Testis (tissue), 3 donors: ENCODE measurements around the gene TPO. TPM values are rescaled to one million over a fixed set of nuclear protein-coding genes. Genes with fewer than 3 reads are reported as not detected.

Experiments
- DNase-seq: peaks from one replicate; pipeline ENCODE4 v3.0.0-alpha.2; 2019
- H3K27ac ChIP-seq, 2 donors: fragments of 200-600 bp; sonication (generic); one replicate each; pipeline ENCODE4 v1.5.1; 2019
- H3K27me3 ChIP-seq: fragments of 200-600 bp; sonication (generic); one replicate; pipeline ENCODE4 v1.5.1; 2019
- H3K36me3 ChIP-seq: fragments of 200-600 bp; sonication (generic); one replicate; pipeline ENCODE4 v1.5.1; 2017; ENCODE audit warnings: low read depth; ENCODE audit errors: missing control alignments
- H3K4me1 ChIP-seq: fragments of 200-600 bp; sonication (generic); one replicate; pipeline ENCODE4 v1.5.1; 2019
- H3K4me3 ChIP-seq, 2 donors: fragments of 200-600 bp; sonication (generic); one replicate each; pipeline ENCODE4 v1.5.1; 2017 to 2019
- H3K9me3 ChIP-seq: fragments of 200-600 bp; sonication (generic); one replicate; pipeline ENCODE4 v1.5.1; 2017
- POLR2A ChIP-seq: fragments of 450-650 bp; IDR thresholded peaks from one replicate; pipeline ENCODE4 v1.6.1; 2017; ENCODE audit warnings: antibody characterized with exemption, mild to moderate bottlenecking, moderate library complexity
- WGBS, 2 donors: methylation state at CpG; one replicate each; pipeline ENCODE4 v1.1.5; 2018; 5-methylcytosine and 5-hydroxymethylcytosine counted together
- intact Hi-C: fragments of 100-400 bp; cut with DNase I; formaldehyde crosslinking; loops from one replicate; pipeline ENCODE4 v1.15.1; 2023; ENCODE audit warnings: low total_unique reads
- polyA plus RNA-seq: library from polyadenylated mRNA; stranded (reverse); fragments of 350-450 nt; fragmentation: Illumina TruSeq; extraction: RNeasy Lipid Tissue Mini Kit (QIAGEN cat#74804); gene quantifications from one replicate; pipeline ENCODE4 v1.2.3, GENCODE V29; 2014; ENCODE audit warnings: low read depth, low replicate concordance; ENCODE audit not compliant: insufficient read depth
- total RNA-seq, 2 donors: library from RNA; depleted of rRNA; stranded (reverse); fragments of >200 nt; gene quantifications; one replicate each; pipeline ENCODE4 v1.2.3, GENCODE V29; 2016
- TF ChIP-seq, protein P1 (sequence below), 3 experiments: fragments of 450-650 bp in 2 of 3; fragments of 200-600 bp in 1 of 3; sonication (generic) in 1 of 3; IDR thresholded peaks; one replicate each; pipeline ENCODE4 v1.5.1; 2016 to 2019; ENCODE audit warnings: antibody characterized with exemption in 3 of 3, mild to moderate bottlenecking in 2 of 3, moderate library complexity in 1 of 3

Gene TPO
- total and polyA plus RNA-seq, 3 donors from 2014 or later: 2.9 to 5.6 (median 2.9) TPM

DNA sequence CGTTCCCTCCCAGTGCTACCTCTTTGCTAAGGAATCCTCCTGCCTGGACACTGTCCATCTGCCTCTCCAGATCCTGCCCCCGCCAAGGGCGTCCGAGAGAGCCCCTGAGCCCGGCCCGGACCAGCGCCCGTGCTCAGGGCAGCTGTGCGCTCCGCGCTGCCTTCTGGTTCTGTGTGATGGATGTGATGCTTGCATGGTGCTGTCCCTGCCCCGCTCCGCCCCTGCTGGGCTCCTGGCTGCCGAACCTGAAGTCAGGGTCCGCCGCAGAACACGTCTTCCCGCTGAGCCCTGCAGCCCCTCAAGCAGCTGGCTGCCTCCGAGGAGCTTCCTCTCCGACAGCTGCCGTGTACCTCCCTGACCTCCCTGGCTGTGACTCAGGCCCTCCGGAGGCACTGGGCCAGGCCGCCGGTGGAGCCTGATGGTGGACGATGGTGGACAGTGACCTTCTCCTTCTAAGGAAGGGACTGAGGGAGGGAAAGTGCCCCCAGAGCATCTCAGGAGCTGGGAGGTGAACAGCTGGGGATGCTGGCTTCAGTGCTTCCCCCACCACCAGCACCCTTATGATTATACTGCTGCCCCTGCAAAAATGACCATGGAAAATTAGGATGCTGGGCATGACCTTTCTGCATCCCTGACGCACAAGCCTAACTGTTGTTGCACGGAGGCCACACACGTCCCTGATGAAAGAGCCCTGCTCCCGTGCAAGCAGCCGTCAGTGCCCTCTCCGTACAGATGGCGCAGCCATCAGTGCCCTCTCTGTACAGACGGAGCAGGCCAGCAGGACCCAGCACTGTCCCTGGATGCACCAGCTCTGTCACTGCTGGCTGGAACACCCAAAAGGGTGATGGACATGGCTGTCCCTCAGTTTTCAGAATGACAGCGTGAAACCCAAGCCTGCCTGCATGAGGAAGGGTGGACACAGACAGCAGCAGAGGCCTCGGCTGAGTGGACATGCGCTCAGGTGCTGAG lies 99.3 kb downstream of the TPO start:
- 67 to 69% methylated on average over 18 to 36 of the region's 36 CpGs for WGBS, 2 donors
- TF ChIP-seq, protein P1, sequence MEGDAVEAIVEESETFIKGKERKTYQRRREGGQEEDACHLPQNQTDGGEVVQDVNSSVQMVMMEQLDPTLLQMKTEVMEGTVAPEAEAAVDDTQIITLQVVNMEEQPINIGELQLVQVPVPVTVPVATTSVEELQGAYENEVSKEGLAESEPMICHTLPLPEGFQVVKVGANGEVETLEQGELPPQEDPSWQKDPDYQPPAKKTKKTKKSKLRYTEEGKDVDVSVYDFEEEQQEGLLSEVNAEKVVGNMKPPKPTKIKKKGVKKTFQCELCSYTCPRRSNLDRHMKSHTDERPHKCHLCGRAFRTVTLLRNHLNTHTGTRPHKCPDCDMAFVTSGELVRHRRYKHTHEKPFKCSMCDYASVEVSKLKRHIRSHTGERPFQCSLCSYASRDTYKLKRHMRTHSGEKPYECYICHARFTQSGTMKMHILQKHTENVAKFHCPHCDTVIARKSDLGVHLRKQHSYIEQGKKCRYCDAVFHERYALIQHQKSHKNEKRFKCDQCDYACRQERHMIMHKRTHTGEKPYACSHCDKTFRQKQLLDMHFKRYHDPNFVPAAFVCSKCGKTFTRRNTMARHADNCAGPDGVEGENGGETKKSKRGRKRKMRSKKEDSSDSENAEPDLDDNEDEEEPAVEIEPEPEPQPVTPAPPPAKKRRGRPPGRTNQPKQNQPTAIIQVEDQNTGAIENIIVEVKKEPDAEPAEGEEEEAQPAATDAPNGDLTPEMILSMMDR (IDR thresholded peaks at IDR 0.05): no peak
- TF ChIP-seq POLR2A: no peak
- Histone ChIP-seq H3K27me3 (no peaks in the 10 kb centered on the region), H3K27ac (no peak overlapping the region), H3K4me3 (no peak overlapping the region), H3K4me1 (no peaks in the 10 kb centered on the region), H3K36me3 (no peaks in the 10 kb centered on the region), H3K9me3 (no peaks in the 10 kb centered on the region)
- intact Hi-C loops: no loop called here
- DNase-seq: no peak

DNA sequence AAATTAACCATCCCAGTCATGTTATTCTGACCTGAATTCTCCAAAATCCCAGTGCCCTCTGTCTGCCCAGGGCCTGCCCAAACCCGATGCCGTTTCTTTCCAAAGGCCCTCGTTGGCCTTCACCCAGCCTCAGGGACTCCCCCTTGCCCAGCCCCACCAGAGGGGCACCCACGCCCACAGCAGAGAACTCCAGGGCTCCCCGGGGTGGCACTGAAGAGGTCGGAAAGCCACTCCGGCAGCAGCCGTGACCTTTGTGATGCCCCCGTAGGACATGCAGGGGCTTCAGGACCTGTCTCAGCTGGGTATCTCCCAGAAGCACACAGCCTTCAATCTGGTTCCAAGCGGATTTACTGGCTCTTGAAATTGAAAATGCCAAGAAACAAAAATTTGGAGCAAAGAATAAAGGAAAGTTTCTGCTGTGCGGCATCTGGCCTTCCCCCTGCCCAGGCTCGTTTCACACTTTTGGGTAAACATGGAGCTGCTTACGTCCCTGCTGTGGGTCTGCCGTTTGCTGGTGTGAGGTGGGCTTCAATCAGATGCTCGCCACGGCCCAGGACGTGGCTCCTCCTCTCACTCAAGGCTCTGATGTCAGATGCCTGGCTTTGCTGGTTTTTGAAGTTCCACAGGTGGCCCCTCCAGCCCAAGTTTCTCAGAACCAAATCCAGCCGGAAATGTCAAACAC lies 101.3 kb downstream of the TPO start:
- WGBS, 2 donors: 87 to 93% methylated on average over 16 to 18 of the region's 18 CpGs
- H3K4me1 ChIP-seq: no peaks in the 10 kb centered on the region
- no peak overlapping the region for H3K27ac ChIP-seq
- DNase-seq: no peak
- TF ChIP-seq, protein P1 (IDR thresholded peaks at IDR 0.05): no peak
- TF ChIP-seq POLR2A: no peak
- no peaks in the 10 kb centered on the region for H3K9me3 ChIP-seq
- intact Hi-C loops: no loop called here
- H3K36me3 ChIP-seq: no peaks in the 10 kb centered on the region
- H3K4me3 ChIP-seq: no peak overlapping the region
- no peaks in the 10 kb centered on the region for H3K27me3 ChIP-seq

DNA sequence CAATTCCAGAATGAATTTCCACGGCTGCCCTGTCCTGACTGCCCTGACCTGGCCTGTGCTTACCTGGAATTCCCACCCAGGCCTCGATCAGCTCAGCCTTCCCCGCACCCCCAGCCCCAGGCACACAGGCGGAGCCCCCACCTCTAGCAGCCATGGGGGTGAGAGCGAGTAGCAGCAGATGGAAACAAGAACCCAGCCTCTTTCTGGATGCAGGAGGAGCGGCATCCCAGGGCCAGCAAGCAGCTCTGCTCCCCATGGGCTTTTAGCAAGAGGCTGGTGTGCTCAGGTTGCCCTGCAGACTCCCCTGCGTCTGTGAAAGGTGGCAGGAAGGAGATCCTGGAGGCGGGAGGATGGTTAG lies 101.8 kb downstream of the TPO start:
- TF ChIP-seq, protein P1 (IDR thresholded peaks at IDR 0.05): no peak
- no peak for TF ChIP-seq POLR2A
- Histone ChIP-seq H3K9me3 (no peaks in the 10 kb centered on the region), H3K4me3 (no peak overlapping the region), H3K36me3 (no peaks in the 10 kb centered on the region), H3K27me3 (no peaks in the 10 kb centered on the region), H3K4me1 (no peaks in the 10 kb centered on the region), H3K27ac (no peak overlapping the region)
- no peak for DNase-seq
- WGBS, 2 donors: 84 to 90% methylated on average over 7 to 8 of the region's 8 CpGs
- intact Hi-C loops: no loop called here

DNA sequence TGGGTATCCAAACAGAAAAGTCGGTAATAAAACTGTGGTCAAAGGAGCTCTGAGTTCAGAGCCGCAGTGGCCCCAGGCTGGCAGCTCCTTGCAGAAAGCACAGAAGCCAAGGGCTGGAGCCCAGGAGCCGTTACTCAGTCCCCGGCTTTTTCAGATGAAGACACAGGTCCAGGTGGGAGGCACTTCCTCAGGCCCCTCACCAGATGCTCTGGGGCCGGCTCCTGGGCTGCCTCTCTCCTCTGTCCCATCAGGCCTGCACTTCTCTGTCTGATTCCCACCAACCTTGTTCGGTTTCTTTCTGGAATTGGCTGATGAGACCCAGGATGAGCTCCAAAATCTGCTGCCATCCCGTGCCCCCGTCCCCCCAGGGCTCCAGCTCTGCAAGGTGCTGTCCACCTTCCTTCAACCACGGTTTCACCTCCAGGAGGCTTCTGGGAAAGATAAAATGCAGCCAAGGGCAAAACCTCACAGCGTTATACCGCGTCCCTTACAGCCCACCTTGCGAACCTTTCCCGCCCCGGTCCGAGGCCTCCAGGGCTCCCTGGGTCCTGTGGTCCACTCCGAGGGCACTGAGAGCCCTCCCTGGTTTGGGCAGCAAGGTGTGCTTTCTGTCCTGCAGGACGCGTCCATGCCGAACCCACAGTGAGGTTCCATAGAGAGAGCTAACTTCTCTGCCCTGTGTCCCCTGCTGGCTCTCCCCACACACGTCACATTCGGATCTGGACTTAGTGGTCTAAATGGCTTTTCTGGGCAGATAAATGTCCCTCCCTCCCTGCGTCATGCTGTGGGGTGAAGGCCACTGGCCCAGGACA lies 102.9 kb downstream of the TPO start:
- intact Hi-C loops: no loop called here
- Histone ChIP-seq H3K27ac (no peak overlapping the region), H3K9me3 (no peaks in the 10 kb centered on the region), H3K4me3 (no peak overlapping the region), H3K4me1 (no peaks in the 10 kb centered on the region), H3K27me3 (no peaks in the 10 kb centered on the region), H3K36me3 (no peaks in the 10 kb centered on the region)
- DNase-seq: no peak
- 95 to 96% methylated on average over 21 to 23 of the region's 23 CpGs for WGBS, 2 donors
- no peak for TF ChIP-seq POLR2A
- TF ChIP-seq, protein P1 (IDR thresholded peaks at IDR 0.05): no peak
